NCI-H128 (cell line): ENCODE measurements around the gene RIT2.

ENCODE experiments used
- DNase-seq: peaks from one replicate; lab custom pipeline; 2025; ENCODE audit not compliant: unreplicated experiment; lab: John Stamatoyannopoulos, UW

Gene RIT2

DNA sequence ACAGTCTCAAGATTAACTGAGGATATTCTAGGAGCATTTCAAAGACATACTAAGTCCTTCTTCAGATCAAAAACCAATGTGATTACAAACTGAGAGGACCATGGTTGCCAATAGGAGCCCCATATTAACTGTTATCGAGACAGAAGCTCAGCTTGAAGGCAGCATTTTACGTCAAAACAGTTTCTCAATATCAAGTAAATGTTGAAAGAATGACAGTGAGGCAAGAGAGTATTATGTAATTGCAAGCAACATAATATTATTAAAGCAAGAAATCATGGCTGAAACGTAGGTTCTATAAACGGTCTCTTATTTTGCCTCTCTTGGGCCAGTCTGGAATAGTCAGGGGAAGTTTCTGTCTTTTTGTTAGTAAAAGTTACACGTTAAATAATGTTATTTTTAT is 22.9 kb downstream of the RIT2 start:
- DNase-seq, result no peak

DNA sequence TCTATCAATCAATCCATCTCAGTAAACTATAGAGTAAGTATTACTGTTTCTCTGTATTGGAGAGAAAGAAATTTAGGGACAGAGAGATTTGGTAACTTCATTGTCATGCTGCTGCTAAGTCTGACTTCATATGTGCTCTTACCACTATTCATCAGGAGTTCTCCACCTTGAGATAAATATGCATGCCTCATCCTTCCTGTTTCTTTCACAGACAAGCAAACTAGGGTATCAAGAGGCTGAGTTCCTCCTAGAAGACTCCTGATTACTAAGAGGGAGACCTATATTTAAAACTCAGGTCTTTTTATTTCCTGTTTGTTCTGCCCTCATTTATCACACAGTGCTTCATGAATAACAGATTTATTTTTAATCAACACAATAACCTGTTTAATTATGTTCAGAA is 34.1 kb downstream of the RIT2 start:
- DNase-seq, result no peak

DNA sequence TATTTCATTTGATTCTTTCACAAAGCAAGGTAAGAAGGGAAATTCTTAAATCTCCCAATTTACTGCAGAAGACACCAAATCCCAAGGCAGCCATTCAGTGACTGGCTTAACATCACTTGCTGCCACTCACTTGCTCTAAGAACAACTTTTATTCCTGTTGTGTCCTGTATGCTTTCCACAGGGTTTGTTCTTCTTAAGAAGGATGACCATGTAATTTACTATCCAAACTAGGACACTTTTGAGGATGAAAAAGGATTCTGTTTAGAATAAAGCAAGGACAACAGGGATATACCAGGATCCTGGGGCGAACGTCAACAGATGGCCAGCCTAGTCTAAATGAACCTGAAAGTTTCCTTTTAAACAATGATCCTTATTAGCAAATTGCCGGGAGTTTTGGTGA is 34.8 kb downstream of the RIT2 start:
- no peak for DNase-seq

DNA sequence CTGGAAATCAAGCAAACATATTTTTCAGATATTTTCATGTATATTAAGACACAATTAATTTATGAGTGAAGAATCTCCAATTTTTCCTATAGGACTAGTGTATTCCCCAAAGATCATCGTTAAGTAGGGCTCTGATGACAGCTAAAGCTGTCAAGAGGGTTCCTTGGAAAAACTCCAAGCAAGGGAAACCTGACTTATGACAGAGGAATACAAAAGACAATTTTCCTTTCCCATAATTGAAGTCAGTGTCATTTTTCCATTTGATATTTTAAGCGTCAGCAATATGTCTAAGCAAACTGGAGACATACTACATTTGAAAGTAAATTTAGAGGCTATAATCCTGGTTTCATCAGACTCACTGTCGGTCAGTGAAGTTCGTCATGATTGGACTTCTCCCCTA is 36.1 kb downstream of the RIT2 start:
- DNase-seq, result no peak

DNA sequence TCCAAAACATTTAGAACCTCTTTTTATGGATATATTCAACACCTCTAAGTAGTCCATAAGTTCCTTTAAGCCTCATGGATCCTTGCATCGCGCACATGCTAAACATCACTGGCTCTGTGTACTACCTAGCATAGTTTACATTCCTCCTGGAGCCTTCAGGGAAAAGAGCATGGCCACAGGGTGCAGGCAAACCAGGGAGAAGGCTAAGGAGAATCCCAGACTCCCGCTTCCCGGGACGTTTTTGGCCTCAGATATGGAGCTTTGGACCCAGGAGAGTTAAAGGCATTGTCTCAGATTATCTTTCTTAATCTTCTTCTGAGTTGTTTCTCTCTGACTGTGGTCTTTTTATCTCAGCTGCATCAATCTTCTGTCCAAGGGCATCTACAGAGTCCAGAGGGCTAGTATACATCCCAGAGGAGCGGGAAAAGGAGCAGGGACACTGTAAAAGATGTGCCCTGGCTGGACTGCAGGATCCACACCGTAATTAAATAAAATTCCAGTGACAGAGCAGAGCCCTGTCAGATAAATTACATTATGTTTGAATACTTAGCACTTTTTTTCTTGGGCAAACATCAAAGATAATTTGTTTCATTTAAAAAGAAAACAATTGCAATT is 36.9 kb downstream of the RIT2 start:
- DNase-seq, result no peak

DNA sequence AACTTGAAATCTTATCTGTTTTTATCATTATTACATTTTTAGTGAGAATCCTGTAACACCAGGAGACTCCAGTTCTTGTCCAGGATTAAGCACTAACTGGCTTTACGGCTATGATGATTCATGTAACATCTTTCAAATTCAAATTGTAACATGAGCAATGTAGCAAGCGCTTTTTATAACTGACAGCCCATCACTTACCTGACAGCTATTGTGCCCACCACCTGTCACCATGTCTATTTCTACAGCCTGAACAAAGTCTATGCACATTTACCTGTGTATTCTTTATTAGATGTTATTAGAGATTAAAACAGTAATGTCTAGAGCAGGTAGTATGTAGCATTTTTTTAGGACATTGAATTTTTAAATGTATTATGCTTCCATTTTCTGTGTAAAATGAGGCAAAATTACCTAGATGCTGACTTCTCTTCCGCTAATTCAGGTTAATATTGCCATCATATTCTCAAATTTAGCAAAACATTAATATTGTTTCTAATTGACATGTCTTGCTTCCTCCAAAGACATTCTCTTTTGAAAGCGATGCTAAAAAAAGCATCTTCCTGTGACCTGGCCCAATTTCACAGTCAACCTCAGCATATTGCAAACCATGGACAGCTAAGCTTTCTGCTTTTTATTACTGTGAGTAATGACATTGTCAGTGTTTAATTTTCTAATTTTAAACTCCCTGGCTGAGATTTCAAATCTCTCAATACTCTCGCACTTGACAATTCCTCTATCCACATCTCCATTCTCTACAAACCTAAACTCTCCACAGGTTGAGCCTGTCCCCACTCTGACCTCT is 37.8 kb downstream of the RIT2 start:
- DNase-seq, result no peak

DNA sequence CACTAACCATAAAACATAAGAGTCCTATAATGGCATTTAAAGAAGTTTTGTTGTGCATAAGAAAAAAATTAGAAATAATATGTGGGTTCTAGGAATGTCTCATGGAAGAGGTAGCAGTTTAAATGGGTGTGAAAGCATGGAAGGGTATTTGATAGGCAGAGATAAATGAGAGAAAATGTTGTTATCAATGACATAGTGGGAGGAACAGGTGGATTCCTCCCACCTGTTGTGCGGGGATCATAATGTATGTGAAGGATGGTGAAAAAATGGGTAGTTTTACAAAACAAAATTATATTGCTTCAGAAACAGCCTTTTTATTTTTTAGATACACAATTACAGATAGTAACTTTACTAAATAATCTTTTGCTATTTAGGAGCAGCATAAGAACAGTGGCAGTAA is 41.7 kb downstream of the RIT2 start:
- no peak for DNase-seq

DNA sequence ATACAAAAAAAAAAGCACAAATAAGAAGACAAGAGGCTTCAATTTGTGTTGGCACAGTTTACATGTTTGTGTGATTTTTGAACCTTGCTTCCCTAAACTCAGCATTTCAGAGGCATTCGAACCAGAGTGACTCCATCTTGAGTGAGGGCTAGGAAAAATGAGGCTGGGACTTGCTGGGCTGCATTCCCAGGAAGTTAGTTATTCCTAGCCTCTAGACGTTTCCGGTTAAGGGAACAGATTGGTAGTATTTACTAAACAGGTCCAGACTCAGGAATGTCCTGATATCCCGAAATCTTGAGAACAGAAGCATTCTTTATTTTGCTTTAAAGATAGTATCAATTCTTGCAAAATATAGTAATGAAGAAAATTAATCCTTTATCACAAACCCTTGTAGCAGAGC is 46.7 kb downstream of the RIT2 start:
- no peak for DNase-seq

DNA sequence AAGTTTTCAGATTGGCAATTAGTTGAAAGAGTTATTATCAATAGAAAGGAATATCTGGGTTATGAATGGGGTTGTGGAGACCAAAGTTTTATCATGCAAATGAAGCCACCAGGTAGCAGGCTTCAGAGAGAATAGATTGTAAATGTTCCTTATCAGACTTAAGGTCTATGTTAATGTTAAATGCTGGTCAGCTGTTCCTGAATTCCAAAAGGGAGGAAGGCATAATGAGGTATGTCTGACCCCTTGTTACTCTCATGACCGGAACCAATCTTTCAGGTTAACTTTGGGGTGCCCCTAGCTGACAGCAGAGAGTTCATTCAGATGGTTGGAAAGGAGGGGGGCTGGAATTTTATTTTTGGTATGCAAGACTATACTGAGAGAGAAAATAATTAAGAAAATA is 47.9 kb downstream of the RIT2 start:
- DNase-seq, result no peak

DNA sequence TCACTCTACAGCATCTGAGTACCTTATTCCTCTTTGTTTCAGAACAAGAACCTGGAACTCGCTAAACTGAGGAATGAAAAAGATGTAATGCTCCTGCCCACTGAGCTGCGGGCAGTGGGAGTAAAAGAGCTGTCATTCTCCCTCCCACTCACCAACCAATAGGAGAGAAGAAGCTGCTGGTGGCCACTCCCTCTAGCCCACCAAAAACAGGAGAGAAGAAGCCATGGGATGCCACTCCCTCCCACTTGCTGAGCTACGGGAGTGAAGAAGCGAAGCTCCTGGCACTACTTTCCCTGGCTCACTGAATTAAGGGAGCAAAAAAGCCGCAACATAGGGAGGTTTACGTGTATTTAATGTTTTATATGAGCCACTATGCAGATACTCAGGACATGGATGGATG is 53.7 kb downstream of the RIT2 start:
- no peak for DNase-seq

DNA sequence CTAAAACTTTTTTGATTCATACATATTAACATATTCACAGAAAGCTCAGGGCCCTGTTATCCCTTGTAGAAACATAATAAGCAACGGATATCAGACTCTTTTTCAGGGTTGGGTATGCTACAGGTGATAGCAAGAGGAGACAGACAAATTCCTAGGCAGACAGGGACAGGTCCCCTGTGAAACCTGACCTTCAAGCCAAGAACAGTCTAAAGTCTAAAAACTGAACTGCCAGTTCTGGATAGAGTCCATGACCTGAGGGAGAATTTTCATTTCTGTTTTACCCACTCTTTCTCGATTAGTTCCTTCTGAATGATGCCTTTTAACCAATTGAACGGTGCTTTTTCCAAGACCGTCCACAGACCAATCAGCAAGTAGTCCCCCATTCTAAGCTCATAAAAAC is 54.2 kb downstream of the RIT2 start:
- no peak for DNase-seq

DNA sequence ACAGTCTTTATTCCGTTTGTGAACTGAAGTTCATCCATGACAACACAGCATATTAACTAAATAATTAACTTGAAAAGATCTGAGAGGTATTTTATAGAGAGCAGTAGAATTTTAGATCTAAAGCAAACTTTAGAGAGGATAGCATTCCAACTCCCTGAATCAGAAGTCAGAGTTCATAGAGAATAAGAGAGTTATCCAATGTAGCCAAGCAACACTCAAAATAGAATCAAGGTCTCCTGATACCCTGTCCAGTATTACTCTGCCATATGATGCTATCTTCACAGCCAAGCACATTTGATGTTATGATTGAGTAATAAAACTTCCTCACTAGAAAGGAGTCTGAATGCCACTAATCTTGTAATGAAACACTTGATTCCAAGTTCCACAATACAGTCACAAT is 55.5 kb downstream of the RIT2 start:
- no peak for DNase-seq

DNA sequence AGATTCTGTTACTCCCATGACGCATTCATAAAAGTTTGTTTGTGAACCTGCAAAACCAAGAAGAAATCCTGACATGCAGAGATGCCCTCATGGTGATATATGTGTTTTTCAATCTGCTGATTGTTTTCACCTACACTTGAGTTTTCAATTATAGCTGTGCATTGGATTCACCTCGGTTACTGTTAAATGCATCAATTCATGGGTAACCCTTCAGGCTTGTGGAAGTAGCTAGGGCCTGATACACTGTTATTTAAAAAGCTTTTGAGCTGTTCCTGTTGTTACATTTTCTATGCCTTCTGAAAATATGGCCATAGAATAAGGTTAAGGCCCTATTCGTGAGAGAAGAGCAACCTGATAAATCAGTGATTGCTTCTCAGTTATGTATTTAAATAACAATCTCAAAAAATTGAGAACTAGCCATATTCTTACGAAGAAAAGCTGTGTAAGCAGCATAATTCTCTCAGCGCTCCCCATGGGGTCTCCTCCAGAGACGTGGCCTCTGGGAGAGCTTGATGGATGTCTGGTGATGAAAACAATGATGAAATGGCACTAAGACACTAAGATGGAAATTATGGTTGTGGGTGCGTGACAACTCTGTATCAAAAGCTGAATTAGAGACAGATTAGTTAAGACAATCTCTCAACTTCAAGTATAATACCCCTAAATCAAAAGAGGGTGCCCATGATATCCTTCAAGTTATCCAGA is 60.5 kb downstream of the RIT2 start:
- DNase-seq, result no peak

DNA sequence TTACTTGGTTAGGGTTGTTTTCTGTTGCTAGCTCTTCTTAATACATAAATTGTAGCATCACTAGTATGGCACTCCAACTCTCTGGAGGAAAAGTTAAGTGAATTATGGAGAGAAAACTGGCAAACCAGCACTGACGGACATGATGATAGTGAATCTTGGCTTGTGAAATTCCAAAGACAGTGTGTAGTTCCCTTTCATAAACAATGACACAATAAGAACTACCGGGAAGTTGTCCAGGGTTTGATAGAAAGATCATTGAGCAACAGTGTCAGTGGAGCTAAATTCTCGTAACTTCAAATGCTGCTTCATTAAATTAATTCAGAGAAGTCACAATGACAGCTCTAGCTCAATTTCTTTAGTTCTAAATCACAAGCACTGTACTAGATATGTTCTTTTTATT is 66.5 kb downstream of the RIT2 start:
- no peak for DNase-seq

DNA sequence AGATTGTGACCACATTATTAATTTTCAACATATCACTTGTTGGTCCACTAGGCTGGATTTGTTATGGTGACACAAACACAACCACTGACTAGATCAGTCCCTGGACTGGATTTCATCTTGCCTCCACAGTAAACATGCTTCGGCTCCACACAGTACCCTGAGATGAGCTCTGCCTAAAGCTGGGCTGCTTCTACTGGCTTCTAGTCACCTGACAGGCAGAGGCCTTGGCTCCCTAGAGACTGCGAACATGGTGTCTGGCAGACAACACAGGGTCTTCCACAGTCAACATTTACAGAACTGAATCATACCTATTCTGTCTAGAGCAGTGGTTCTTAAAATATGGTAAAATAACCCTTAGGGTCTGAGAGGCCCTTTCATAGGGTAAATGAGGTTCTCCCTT is 69.2 kb downstream of the RIT2 start:
- no peak for DNase-seq

DNA sequence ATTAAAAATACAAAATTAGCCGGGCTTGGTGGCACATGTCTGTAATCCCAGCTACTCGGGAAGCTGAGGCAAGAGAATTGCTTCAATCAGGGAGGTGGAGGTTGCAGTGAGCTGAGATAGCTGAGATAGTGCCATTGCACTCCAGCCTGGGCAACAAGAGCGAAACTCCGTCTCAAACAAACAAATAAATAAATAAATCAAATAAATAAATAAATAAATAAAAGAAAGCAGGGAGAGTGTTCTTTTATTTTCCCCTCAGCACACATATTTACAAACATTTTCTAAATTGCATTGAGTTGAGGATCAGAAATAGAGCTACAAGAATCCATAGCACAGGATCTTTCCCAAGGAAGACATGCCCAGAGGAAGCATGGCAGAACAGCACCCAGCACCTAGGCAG is 71.9 kb downstream of the RIT2 start:
- no peak for DNase-seq

DNA sequence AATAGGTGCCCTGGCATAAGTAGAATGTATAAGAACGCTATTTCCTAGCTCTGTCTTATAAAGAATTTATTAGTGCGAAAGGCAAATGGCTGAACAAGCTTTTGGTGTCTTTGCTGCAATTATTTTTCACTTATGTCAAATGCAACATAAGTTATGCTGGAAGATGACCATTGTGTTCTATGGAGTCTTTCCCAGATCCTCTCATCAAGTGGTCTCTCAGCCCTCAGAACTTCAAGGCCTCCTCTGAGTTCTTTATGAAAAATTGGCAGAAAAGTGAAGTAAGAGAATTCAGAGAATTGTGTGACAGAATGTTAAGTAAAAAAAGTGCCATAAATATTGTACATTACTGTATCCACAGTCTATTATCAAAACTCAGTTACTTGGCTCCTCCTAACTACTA is 75.2 kb downstream of the RIT2 start:
- no peak for DNase-seq

DNA sequence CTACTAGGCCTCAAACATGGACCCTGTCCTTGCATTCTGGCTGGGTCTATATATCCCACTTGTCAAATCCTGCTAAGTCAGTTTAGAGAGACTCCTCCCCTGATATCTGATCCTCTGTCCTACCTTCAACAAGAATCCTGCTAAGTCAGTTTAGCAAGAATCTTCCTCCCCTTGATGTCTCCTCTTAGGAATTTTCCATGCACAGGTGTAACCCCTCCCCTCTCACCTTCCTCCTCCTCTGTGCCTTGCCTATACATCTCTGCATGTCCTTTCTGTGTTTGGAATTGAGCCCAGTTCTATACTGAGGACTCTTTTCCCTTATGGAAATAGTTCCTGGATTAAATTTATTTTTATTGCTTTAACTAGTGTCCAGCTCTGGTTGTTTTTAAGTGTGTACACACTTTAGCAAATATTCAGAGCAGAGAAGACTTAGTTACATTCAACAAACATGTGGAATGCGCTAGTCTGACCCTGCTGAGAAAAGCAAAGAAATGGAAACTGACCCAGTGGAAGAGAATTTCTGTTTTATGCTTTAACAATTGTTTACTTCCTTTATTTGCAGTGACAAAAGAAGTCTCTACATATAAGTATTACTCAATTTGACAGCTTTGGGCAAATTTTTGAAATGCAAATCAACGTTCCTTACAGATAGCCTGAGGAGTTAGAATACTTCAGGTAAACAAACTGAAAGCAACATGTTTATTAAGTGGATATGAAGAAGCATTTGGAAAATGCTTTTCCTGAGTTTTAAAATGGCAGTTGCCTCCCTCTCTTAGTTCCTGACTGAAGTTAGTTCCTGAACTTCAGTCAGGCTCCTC is 80.6 kb downstream of the RIT2 start:
- DNase-seq, result no peak

DNA sequence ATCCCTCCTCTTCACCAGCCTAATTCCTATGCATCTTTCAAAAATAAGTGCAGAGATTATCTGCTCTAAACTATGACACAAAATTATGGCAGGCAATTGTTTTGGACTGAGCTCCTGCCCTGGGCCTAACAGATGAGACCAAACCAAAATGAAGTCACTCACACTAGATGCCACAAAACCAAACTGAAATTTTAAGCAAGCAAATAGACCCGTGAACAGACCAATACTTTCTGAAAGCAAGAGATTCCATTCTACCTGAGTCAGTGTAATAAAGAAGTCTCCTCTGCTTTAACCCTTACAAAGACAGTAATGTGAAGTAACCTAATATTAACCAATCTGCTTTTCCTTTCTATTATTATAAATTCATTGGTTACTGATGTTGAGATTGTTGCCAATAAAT is 84.3 kb downstream of the RIT2 start:
- no peak for DNase-seq

DNA sequence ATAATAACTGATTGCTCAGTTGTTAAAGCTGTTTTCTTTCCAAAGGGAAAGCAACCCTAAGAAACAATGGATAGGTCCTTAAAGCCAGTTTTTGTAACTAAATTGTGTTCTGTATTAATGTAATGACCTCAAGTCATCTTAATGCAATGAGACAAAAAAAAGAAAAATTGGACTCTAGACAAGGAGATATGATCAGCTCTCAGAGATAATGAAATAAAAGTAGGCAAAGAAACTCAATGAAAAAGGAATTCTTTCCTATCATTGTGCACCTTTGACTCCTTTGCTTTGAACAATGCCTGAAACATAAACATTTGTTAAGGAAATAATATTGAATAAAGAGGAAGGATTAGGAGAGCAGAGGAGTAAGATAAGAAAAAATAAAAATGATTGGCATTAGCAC is 86.1 kb downstream of the RIT2 start:
- no peak for DNase-seq

DNA sequence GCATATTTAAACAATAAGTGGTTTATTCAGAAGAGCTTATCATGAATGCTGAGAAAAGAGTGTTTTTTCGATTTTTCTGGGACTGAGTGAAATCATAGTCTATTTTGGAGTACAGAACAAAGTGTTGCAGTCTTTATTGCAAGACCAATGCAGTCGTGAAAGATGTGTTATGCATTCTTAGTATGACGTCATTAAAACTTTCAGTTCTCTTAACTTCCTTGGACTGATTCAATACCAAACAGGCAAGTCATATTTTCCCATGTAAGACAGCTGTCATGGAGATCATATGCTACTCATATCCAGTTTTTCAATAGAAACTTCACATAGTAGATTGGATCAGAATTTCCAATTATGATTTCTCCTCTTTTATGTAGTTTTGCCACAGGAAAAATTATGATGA is 92.6 kb downstream of the RIT2 start:
- no peak for DNase-seq

DNA sequence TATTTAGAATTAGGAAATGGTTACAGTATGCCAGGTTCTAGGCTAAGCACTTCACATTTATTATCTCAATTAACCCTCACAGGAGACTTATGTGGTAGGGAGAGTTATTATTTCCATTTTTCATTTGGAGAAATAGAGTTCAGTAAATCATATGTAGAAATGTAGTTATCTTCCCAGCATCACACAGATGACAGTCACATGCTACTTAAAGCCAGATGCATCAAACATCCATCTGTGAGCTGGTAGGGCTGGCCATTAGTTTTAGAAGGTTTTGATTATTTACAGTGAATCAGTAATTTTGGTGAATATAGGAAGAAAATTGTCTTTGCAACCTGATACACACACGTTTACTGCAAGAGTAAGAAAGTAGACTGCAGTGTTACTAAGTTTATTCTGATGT is 97.9 kb downstream of the RIT2 start:
- DNase-seq, result no peak
